SK-N-SH (cell line): ENCODE results near the gene ELOA.

ENCODE experiments used
- CTCF ChIP-seq: fragments of 200-600 bp; sonication (generic); IDR thresholded peaks from 2 replicates; pipeline ENCODE4 v1.6.1; 2017; ENCODE audit warnings: antibody characterized with exemption, mild to moderate bottlenecking, moderate library complexity
- EP300 ChIP-seq, 2 experiments: IDR thresholded peaks; 2 replicates each; pipeline versions ENCODE4 v1.4.0 to v1.6.1; 2012; ENCODE audit warnings: borderline replicate concordance in 1 of 2, low read depth in 1 of 2, low read length in 1 of 2
- EZH2phosphoT487 ChIP-seq: fragments of 200-600 bp; sonication (generic); IDR thresholded peaks from 2 replicates; pipeline ENCODE4 v1.6.1; 2017; ENCODE audit warnings: low read depth, mixed run types, mild to moderate bottlenecking, antibody characterized with exemption, moderate library complexity, borderline replicate concordance
- FOXJ3 ChIP-seq: sonication (generic); formaldehyde crosslinking; IDR thresholded peaks from 2 replicates; pipeline ENCODE4 v1.5.1; 2020; ENCODE audit warnings: mild to moderate bottlenecking, missing genetic modification reagents
- FOXM1 ChIP-seq: IDR thresholded peaks from 2 replicates; pipeline ENCODE4 v1.4.0; 2012; ENCODE audit warnings: low read depth, mild to moderate bottlenecking
- NFIC ChIP-seq: IDR thresholded peaks from 2 replicates; pipeline ENCODE4 v1.4.0; 2012; ENCODE audit warnings: borderline replicate concordance
- NRF1 ChIP-seq: IDR thresholded peaks from 2 replicates; pipeline ENCODE4 v1.6.1; 2012; ENCODE audit warnings: low read depth, mild to moderate bottlenecking, low read length
- PBX3 ChIP-seq: IDR thresholded peaks from 2 replicates; pipeline ENCODE4; 2012
- POLR2AphosphoS5 ChIP-seq: IDR thresholded peaks from 2 replicates; pipeline ENCODE4 v1.6.1; 2012; ENCODE audit warnings: low read depth, low read length
- REST ChIP-seq: IDR thresholded peaks from 2 replicates; pipeline ENCODE4 v1.6.1; 2012; ENCODE audit warnings: mild to moderate bottlenecking, low read depth, low read length, moderate library complexity
- RXRA ChIP-seq: IDR thresholded peaks from 2 replicates; pipeline ENCODE4 v1.4.0; 2012; ENCODE audit warnings: low read depth, mild to moderate bottlenecking, borderline replicate concordance
- SMC3 ChIP-seq: IDR thresholded peaks from 2 replicates; pipeline ENCODE4 v1.6.1; 2012; ENCODE audit warnings: low read depth, low read length, improper control_type of control experiment
- TEAD4 ChIP-seq: IDR thresholded peaks from 2 replicates; pipeline ENCODE4 v1.4.0; 2012; ENCODE audit warnings: mild to moderate bottlenecking, borderline replicate concordance; ENCODE audit not compliant: insufficient read depth

- TF ChIP-seq CTCF, result peak; percentile 74
- no peak for TF ChIP-seq PBX3
- no peak for TF ChIP-seq TEAD4
- no peak for TF ChIP-seq NFIC
- no peak for TF ChIP-seq REST
- TF ChIP-seq FOXM1, result no peak
- TF ChIP-seq POLR2AphosphoS5, result no peak
- peak; percentile 38 for TF ChIP-seq SMC3
- TF ChIP-seq EP300 (IDR thresholded peaks at IDR 0.05; ENCODE audit: borderline replicate concordance in 1 of 2, low read depth in 1 of 2, low read length in 1 of 2), result no peak
- TF ChIP-seq EZH2phosphoT487, result no peak
- TF ChIP-seq RXRA, result no peak
- no peak for TF ChIP-seq NRF1
- TF ChIP-seq FOXJ3 (CRISPR knock-in tag), result no peak
Observed at GRCh38 chr1:23751050-23751814, 8.0 kb downstream of the ELOA start.
